Gastroesophageal sphincter (tissue), 3 donors: Measurements from ENCODE around the gene CCL13.

ENCODE experiments used
- EP300 ChIP-seq: sonication (generic); formaldehyde crosslinking; IDR thresholded peaks from one replicate; pipeline ENCODE4 v1.6.1; 2017; ENCODE audit warnings: antibody characterized with exemption, mild to moderate bottlenecking
- POLR2AphosphoS5 ChIP-seq: sonication (generic); formaldehyde crosslinking; IDR thresholded peaks from one replicate; pipeline ENCODE4 v1.6.1; 2017; ENCODE audit warnings: antibody characterized with exemption
- TF ChIP-seq, protein P1 (sequence below), 4 experiments: fragments of 200-600 bp in 2 of 4; fragments of 450-650 bp in 2 of 4; sonication (generic) in 1 of 4; IDR thresholded peaks; one replicate each; pipeline ENCODE4 v1.5.1; 2017 to 2019; ENCODE audit warnings: antibody characterized with exemption in 4 of 4, mild to moderate bottlenecking in 2 of 4, moderate library complexity in 2 of 4

DNA sequence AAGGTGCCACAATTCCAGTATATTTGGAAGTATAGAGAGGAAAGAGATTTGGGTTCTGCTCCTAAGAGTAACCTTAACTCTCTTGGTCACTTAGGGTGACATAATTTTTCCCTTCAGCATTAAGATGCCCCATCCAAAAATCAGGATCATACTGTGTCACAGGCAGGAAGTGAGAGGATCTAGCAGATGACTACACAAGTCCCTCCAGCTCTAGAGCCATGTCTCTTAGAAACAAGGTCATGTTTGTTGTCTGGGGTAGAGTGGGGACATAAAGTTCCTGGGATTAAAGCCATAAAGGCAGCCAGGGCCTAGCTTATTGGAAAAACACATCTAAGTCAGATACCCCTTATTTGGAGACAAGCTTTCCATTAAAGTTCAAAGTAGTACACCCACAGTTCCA, 34.3 kb upstream of the CCL13 start:
- TF ChIP-seq EP300 (no peak), POLR2AphosphoS5 (peak; percentile 24)
- TF ChIP-seq, protein P1, sequence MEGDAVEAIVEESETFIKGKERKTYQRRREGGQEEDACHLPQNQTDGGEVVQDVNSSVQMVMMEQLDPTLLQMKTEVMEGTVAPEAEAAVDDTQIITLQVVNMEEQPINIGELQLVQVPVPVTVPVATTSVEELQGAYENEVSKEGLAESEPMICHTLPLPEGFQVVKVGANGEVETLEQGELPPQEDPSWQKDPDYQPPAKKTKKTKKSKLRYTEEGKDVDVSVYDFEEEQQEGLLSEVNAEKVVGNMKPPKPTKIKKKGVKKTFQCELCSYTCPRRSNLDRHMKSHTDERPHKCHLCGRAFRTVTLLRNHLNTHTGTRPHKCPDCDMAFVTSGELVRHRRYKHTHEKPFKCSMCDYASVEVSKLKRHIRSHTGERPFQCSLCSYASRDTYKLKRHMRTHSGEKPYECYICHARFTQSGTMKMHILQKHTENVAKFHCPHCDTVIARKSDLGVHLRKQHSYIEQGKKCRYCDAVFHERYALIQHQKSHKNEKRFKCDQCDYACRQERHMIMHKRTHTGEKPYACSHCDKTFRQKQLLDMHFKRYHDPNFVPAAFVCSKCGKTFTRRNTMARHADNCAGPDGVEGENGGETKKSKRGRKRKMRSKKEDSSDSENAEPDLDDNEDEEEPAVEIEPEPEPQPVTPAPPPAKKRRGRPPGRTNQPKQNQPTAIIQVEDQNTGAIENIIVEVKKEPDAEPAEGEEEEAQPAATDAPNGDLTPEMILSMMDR (IDR thresholded peaks at IDR 0.05) = no peak
